GF-D8 (cell line): ENCODE measurements around the gene BUB1.
"Not testable (repeated sequence)": the region's sequence is repeated elsewhere in the genome, so short reads cannot be mapped to it uniquely, and the experiment has no call there.

Experiments
- DNase-seq: peaks from one replicate; lab custom pipeline; 2025; lab: John Stamatoyannopoulos, UW

The BUB1 gene

DNA sequence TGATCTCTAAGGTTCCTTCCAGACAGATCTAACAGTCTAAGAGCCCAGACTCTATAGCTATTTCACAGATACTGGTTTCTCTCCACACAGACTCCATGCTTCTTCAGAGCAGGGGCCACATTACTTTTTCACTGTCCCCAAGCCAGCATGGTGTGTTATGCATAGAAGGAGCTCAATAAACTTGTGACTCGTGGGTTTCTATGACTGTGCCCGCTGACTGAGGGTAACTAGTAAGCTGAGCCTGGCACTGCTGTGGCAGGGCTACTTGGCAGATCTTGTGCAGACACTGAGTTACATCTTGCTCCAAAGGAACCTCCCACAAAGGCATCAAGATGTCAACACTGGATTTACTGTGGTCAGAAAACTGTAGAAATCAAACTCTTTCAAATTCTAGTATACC lies 85.9 kb downstream of the BUB1 start:
- not testable (repeated sequence) for DNase-seq

DNA sequence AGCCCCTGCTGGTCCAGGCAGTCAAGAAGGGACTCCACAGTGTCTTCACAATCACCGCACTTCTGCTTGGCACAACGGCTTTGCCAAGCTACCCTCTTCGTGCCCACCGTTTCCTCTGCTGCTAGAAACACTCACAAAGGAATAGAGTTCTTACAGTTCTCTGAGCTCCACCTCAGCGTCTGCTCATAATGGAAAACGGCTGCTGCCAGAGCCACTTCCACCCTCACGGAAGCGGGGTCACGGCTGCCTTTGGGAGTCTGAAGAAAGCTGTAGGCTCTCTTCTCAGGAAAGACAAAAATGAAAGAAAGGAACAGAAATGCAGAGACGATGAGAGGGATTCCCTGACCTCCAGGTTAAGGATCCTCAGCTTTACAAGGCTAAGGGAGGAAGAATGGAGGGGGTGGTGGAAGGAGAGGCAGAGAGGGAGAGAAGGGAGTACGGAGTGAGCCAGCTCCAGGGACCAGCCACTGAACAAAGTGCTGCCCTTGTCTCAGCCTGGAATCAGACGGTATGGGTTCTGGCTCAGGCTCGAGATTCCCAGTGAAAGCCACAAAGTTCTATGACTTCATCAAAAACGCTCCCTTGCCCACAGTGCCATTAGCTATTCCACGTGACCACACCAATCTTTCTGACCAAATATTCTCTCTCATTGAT lies 88.1 kb downstream of the BUB1 start:
- not testable (repeated sequence) for DNase-seq

DNA sequence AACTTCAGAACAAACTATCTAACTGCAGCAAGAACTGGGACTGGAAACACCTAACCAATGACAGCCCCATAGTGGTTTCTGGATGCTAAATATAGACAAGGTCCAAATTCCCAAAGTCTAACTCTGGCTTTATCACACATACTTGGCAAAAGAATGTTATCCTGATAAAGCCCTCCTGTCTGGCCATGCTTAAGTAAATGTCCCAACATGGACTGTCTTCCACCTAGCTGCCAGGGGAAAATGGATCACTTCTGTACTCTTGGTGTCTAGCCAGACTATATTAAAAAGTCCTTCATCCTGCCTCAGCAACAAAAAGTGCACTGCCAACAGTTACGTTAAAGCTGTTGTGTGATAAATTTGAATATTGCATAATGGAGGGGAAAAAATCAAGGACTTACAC lies 89.3 kb downstream of the BUB1 start:
- not testable (repeated sequence) for DNase-seq
